ENCODE measurements around the gene CDH23.

GRCh38 chr10:71770789-71771188 lies 374.1 kb downstream of the CDH23 start:
- no peak for TF ChIP-seq CTCF (IDR thresholded peaks at IDR 0.05)
- TF ChIP-seq ZFX (IDR thresholded peaks at IDR 0.05; ENCODE audit: borderline replicate concordance) = no peak

Measured in 22Rv1 (cell line).